ENCODE measurements around the gene GRIK4.

- TF ChIP-seq CTCF (conservative IDR thresholded peaks at IDR 0.05; ENCODE audit: low read length) (no peak), EZH2phosphoT487 (IDR thresholded peaks at IDR 0.05; ENCODE audit: borderline replicate concordance) (no peak)
Observed at GRCh38 chr11:120486138-120486537, 25.4 kb upstream of the GRIK4 start.
